ENCODE measurements around the gene TEKT3.

TEKT3 gene

GRCh38 chr17:15270628-15271381 is 70.6 kb downstream of the TEKT3 start:
- Mint-ChIP-seq H3K4me3 (no peak overlapping the region), H3K4me1 (ENCODE audit: low read depth) (peaks cover 12% of the 10 kb centered on the region), H3K36me3 (ENCODE audit: low read depth) (no peaks in the 10 kb centered on the region), H3K9me3 (no peaks in the 10 kb centered on the region), H3K27ac (no peak overlapping the region), H3K27me3 (peaks cover 32% of the 10 kb centered on the region)

GRCh38 chr17:15269780-15270089 is 71.7 kb downstream of the TEKT3 start:
- Mint-ChIP-seq H3K27me3 (peaks cover 43% of the 10 kb centered on the region), H3K4me3 (no peak overlapping the region), H3K27ac (no peak overlapping the region), H3K4me1 (ENCODE audit: low read depth) (peaks cover 12% of the 10 kb centered on the region), H3K9me3 (no peaks in the 10 kb centered on the region), H3K36me3 (ENCODE audit: low read depth) (no peaks in the 10 kb centered on the region)

- H3K27ac Mint-ChIP-seq: no peak overlapping the region
- no peaks in the 10 kb centered on the region for H3K9me3 Mint-ChIP-seq
- no peak overlapping the region for H3K4me3 Mint-ChIP-seq
- no peaks in the 10 kb centered on the region for H3K36me3 Mint-ChIP-seq (ENCODE audit: low read depth)
- H3K4me1 Mint-ChIP-seq (ENCODE audit: low read depth): peaks cover 12% of the 10 kb centered on the region
- H3K27me3 Mint-ChIP-seq: peaks cover 48% of the 10 kb centered on the region
These were observed 72.2 kb downstream of the TEKT3 start for GRCh38 chr17:15269087-15269779.

GRCh38 chr17:15268461-15268860 is 72.9 kb downstream of the TEKT3 start:
- peaks cover 12% of the 10 kb centered on the region for H3K4me1 Mint-ChIP-seq (ENCODE audit: low read depth)
- H3K9me3 Mint-ChIP-seq: no peaks in the 10 kb centered on the region
- no peaks in the 10 kb centered on the region for H3K36me3 Mint-ChIP-seq (ENCODE audit: low read depth)
- no peak overlapping the region for H3K4me3 Mint-ChIP-seq
- H3K27ac Mint-ChIP-seq: no peak overlapping the region
- peaks cover 56% of the 10 kb centered on the region for H3K27me3 Mint-ChIP-seq

- Mint-ChIP-seq H3K4me3 (no peak overlapping the region), H3K27ac (no peak overlapping the region), H3K27me3 (peaks cover 61% of the 10 kb centered on the region), H3K36me3 (ENCODE audit: low read depth) (no peaks in the 10 kb centered on the region), H3K4me1 (ENCODE audit: low read depth) (peaks cover 12% of the 10 kb centered on the region), H3K9me3 (no peaks in the 10 kb centered on the region)
These were observed 73.4 kb downstream of the TEKT3 start for GRCh38 chr17:15267996-15268395.

- no peaks in the 10 kb centered on the region for H3K9me3 Mint-ChIP-seq
- H3K4me1 Mint-ChIP-seq (ENCODE audit: low read depth): peaks cover 15% of the 10 kb centered on the region
- H3K36me3 Mint-ChIP-seq (ENCODE audit: low read depth): no peaks in the 10 kb centered on the region
- no peak overlapping the region for H3K27ac Mint-ChIP-seq
- H3K27me3 Mint-ChIP-seq: peaks cover 70% of the 10 kb centered on the region
- no peak overlapping the region for H3K4me3 Mint-ChIP-seq
These were observed 74.9 kb downstream of the TEKT3 start for GRCh38 chr17:15266325-15267125.

GRCh38 chr17:15265131-15265530 is 76.3 kb downstream of the TEKT3 start, which contains the start of gene PMP22:
TSS of gene PMP22 (minus strand) at chr17:15265326. CDS start at chr17:15260727, 4,599 bp downstream.
- H3K27me3 Mint-ChIP-seq: peaks cover 79% of the 10 kb centered on the region
- H3K4me3 Mint-ChIP-seq: no peak within 1 kb of the TSS
- no peak within 1 kb of the TSS for H3K27ac Mint-ChIP-seq
- no peaks in the 10 kb centered on the region for H3K36me3 Mint-ChIP-seq (ENCODE audit: low read depth)
- no peaks in the 10 kb centered on the region for H3K9me3 Mint-ChIP-seq
- H3K4me1 Mint-ChIP-seq (ENCODE audit: low read depth): peaks cover 11% of the 10 kb centered on the region

- H3K9me3 Mint-ChIP-seq: no peaks in the 10 kb centered on the region
- H3K4me1 Mint-ChIP-seq (ENCODE audit: low read depth): peaks cover 12% of the 10 kb centered on the region
- peaks cover 85% of the 10 kb centered on the region for H3K27me3 Mint-ChIP-seq
- H3K4me3 Mint-ChIP-seq: no peak overlapping the region
- no peak overlapping the region for H3K27ac Mint-ChIP-seq
- H3K36me3 Mint-ChIP-seq (ENCODE audit: low read depth): no peaks in the 10 kb centered on the region
These were observed 76.9 kb downstream of the TEKT3 start for GRCh38 chr17:15264542-15264941.

GRCh38 chr17:15263680-15264079 is 77.7 kb downstream of the TEKT3 start:
- H3K27ac Mint-ChIP-seq: no peak overlapping the region
- peaks cover 93% of the 10 kb centered on the region for H3K27me3 Mint-ChIP-seq
- H3K9me3 Mint-ChIP-seq: no peaks in the 10 kb centered on the region
- H3K36me3 Mint-ChIP-seq (ENCODE audit: low read depth): no peaks in the 10 kb centered on the region
- no peak overlapping the region for H3K4me3 Mint-ChIP-seq
- peaks cover 12% of the 10 kb centered on the region for H3K4me1 Mint-ChIP-seq (ENCODE audit: low read depth)

GRCh38 chr17:15263206-15263579 is 78.2 kb downstream of the TEKT3 start:
- peaks cover 12% of the 10 kb centered on the region for H3K4me1 Mint-ChIP-seq (ENCODE audit: low read depth)
- no peak overlapping the region for H3K27ac Mint-ChIP-seq
- no peak overlapping the region for H3K4me3 Mint-ChIP-seq
- peaks cover 93% of the 10 kb centered on the region for H3K27me3 Mint-ChIP-seq
- no peaks in the 10 kb centered on the region for H3K9me3 Mint-ChIP-seq
- no peaks in the 10 kb centered on the region for H3K36me3 Mint-ChIP-seq (ENCODE audit: low read depth)

- H3K27ac Mint-ChIP-seq: no peak overlapping the region
- peaks cover 16% of the 10 kb centered on the region for H3K4me1 Mint-ChIP-seq (ENCODE audit: low read depth)
- peaks cover 93% of the 10 kb centered on the region for H3K27me3 Mint-ChIP-seq
- no peaks in the 10 kb centered on the region for H3K9me3 Mint-ChIP-seq
- no peak overlapping the region for H3K4me3 Mint-ChIP-seq
- no peaks in the 10 kb centered on the region for H3K36me3 Mint-ChIP-seq (ENCODE audit: low read depth)
These were observed 78.8 kb downstream of the TEKT3 start for GRCh38 chr17:15262291-15263205.

- Mint-ChIP-seq H3K4me3 (no peak overlapping the region), H3K36me3 (ENCODE audit: low read depth) (no peaks in the 10 kb centered on the region), H3K27me3 (peaks cover 93% of the 10 kb centered on the region), H3K27ac (no peak overlapping the region), H3K9me3 (no peaks in the 10 kb centered on the region), H3K4me1 (ENCODE audit: low read depth) (peaks cover 23% of the 10 kb centered on the region)
These were observed 79.6 kb downstream of the TEKT3 start for GRCh38 chr17:15261802-15262290.

GRCh38 chr17:15261258-15261801 is 80.1 kb downstream of the TEKT3 start:
- Mint-ChIP-seq H3K4me3 (peak overlapping the region; percentile 67), H3K4me1 (ENCODE audit: low read depth) (peaks cover 26% of the 10 kb centered on the region), H3K27me3 (peaks cover 92% of the 10 kb centered on the region), H3K9me3 (no peaks in the 10 kb centered on the region), H3K36me3 (ENCODE audit: low read depth) (no peaks in the 10 kb centered on the region), H3K27ac (no peak overlapping the region)

Data from stimulated activated naive CD8-positive, alpha-beta T cell treated with anti-CD3 and anti-CD28 coated beads, Interleukin-15, Interleukin-2, amounts not matched to agents 100 ng/mL and 50 ng/mL, for 24 hours (primary cell).